ENCODE measurements around the gene SCGB1C2. TPM values are rescaled to one million over a fixed set of nuclear protein-coding genes. Genes with fewer than 3 reads are reported as not detected.

The SCGB1C2 gene
- total and polyA plus RNA-seq, 9 donors, result not detected

DNA sequence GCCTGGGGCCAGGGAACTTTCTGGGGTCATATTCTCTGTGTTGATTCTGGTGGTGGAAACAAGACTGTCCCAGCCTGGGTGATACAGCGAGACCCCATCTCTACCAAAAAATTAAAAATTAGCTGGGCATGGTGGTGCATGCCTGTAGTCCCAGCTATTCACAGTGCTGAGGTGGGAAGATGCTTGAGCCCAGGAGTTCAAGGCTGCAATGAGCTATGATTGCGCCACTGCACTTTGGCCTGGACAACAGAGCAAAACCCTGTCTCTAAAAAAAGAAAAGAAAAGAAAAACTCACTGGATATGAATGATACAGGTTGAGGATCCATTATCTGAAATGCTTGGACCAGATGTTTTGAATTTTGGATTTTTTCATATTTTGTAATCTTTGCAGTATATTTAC lies 13.6 kb downstream of the SCGB1C2 start:
- WGBS, 3 donors, result 90 to 95% (median 94%) methylated on average over 2 of the region's 2 CpGs
- peak in 3 of 5 donors; percentile 1 to 5 (median 2) for DNase-seq

DNA sequence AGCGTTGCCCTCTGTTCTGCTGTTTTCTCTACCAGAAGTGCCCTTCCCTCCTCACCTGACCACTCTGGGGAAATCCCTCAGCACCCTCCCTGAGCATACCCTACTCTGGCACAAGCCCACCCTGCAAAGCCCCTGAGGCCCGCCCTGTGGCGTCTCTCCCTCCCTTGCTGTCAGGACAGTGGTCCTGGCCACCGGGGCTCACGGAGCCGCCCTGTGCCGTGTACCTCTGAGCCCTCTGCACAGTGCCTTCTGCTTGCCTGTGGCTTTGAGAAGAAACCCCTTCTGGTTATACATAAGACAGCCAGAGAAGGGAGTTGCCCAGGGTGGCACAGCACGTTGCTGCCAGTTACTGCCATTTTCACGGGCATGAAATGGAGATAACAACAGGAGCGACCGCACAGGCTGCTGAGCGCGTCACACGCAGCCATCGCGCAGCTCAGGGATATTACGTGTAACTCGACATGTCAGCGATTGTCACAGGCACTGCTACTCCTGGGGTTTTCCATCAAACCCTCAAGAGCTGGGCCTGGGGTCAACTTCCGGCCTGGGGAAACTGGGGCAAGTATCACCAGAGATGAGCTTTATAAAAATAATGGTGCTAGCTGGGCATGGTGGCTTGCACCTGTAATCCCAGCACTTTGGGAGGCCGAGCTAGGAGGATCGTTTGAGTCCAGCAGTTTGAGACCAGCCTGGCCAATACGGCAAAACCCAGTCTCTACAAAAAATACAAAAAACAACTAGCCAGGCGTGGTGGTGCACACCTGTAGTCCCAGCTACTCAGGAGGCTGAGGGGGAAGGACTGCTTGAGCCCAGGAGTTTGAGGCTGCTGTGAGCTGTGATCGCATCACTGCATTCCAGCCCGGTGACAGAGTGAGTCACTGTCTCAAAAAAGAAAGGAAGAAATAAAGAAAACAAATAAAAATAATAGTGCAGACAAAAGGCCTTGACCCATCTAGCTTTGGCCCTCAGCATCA lies 14.8 kb downstream of the SCGB1C2 start:
- no peak overlapping the region for H3K27ac ChIP-seq
- no peak for TF ChIP-seq EP300 (IDR thresholded peaks at IDR 0.05)
- H3K27me3 ChIP-seq, result no peaks in the 10 kb centered on the region
- no peak overlapping the region for H3K4me3 ChIP-seq
- peak in 4 of 5 donors; percentile 2 to 13 (median 8) for DNase-seq
- no peaks in the 10 kb centered on the region for H3K36me3 ChIP-seq
- intact Hi-C loops (cut with DNase I), result no loop called here
- 82 to 86% (median 85%) methylated on average over 26 of the region's 26 CpGs for WGBS, 3 donors
- no peaks in the 10 kb centered on the region for H3K9me3 ChIP-seq
- no peaks in the 10 kb centered on the region for H3K4me1 ChIP-seq (ENCODE audit: insufficient read depth)

More for the DNA sequence above, 13.6 kb downstream of the SCGB1C2 start:
- no peaks in the 10 kb centered on the region for H3K36me3 ChIP-seq
- TF ChIP-seq, protein P1, sequence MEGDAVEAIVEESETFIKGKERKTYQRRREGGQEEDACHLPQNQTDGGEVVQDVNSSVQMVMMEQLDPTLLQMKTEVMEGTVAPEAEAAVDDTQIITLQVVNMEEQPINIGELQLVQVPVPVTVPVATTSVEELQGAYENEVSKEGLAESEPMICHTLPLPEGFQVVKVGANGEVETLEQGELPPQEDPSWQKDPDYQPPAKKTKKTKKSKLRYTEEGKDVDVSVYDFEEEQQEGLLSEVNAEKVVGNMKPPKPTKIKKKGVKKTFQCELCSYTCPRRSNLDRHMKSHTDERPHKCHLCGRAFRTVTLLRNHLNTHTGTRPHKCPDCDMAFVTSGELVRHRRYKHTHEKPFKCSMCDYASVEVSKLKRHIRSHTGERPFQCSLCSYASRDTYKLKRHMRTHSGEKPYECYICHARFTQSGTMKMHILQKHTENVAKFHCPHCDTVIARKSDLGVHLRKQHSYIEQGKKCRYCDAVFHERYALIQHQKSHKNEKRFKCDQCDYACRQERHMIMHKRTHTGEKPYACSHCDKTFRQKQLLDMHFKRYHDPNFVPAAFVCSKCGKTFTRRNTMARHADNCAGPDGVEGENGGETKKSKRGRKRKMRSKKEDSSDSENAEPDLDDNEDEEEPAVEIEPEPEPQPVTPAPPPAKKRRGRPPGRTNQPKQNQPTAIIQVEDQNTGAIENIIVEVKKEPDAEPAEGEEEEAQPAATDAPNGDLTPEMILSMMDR (IDR thresholded peaks at IDR 0.05), result no peak
- no peak for TF ChIP-seq EP300 (IDR thresholded peaks at IDR 0.05)
- TF ChIP-seq POLR2A (IDR thresholded peaks at IDR 0.05), result no peak
- no peaks in the 10 kb centered on the region for H3K9me3 ChIP-seq
- H3K27me3 ChIP-seq, result no peaks in the 10 kb centered on the region
- H3K4me1 ChIP-seq (ENCODE audit: insufficient read depth), result no peaks in the 10 kb centered on the region
- H3K27ac ChIP-seq, result no peak overlapping the region
- intact Hi-C loops (cut with DNase I), result no loop called here
- H3K4me3 ChIP-seq, result no peak overlapping the region

- H3K9me3 ChIP-seq, result no peaks in the 10 kb centered on the region
- TF ChIP-seq, protein P1 (IDR thresholded peaks at IDR 0.05), result no peak
- TF ChIP-seq EP300 (IDR thresholded peaks at IDR 0.05), result no peak
- no peak for TF ChIP-seq POLR2A (IDR thresholded peaks at IDR 0.05)
- H3K27ac ChIP-seq, result no peak overlapping the region
- 76 to 84% (median 77%) methylated on average over 12 of the region's 12 CpGs for WGBS, 3 donors
- H3K4me3 ChIP-seq, result no peak overlapping the region
- H3K36me3 ChIP-seq, result no peaks in the 10 kb centered on the region
- H3K4me1 ChIP-seq (ENCODE audit: insufficient read depth), result no peaks in the 10 kb centered on the region
- intact Hi-C loops (cut with DNase I), result no loop called here
- peak in 1 of 5 donors; percentile 7 for DNase-seq
- H3K27me3 ChIP-seq, result no peaks in the 10 kb centered on the region
Observed at GRCh38 chr17:152860-153420, 15.6 kb downstream of the SCGB1C2 start.

GRCh38 chr17:153851-154250 lies 16.5 kb downstream of the SCGB1C2 start:
- Histone ChIP-seq H3K4me1 (ENCODE audit: insufficient read depth) (no peaks in the 10 kb centered on the region), H3K27me3 (no peaks in the 10 kb centered on the region), H3K27ac (no peak overlapping the region), H3K4me3 (no peak overlapping the region), H3K36me3 (no peaks in the 10 kb centered on the region), H3K9me3 (no peaks in the 10 kb centered on the region)
- intact Hi-C loops (cut with DNase I), result no loop called here
- DNase-seq, result peak in 1 of 5 donors; percentile 2
- TF ChIP-seq EP300 (IDR thresholded peaks at IDR 0.05), result no peak
- 78 to 83% (median 80%) methylated on average over 9 of the region's 9 CpGs for WGBS, 3 donors

DNA sequence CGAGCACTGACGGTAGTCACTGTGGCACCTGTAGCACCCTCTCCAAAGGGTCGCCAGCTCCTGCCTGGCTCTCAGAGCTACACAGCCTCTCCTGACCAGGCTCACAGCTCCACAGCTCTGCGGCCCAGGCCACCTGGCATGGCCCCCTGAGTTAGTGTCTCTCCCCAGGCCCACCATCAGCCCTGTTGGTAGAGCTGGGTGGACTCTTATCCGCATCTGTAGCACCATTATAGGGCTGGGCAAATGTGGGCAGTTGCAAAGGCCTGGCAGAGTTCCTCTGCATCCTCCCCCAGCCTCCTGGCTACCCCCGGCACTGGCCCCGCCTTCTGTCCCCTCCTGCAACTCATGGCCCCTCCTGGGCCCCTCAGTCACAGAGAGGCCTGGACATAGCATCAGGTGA lies 18.2 kb downstream of the SCGB1C2 start:
- no peak overlapping the region for H3K27ac ChIP-seq
- DNase-seq, result no peak
- TF ChIP-seq POLR2A (IDR thresholded peaks at IDR 0.05) (no peak), EP300 (IDR thresholded peaks at IDR 0.05) (no peak)
- TF ChIP-seq, protein P1 (IDR thresholded peaks at IDR 0.05), result no peak
- no peaks in the 10 kb centered on the region for H3K4me1 ChIP-seq (ENCODE audit: insufficient read depth)
- intact Hi-C loops (cut with DNase I), result no loop called here
- WGBS, 3 donors, result 80 to 87% (median 82%) methylated on average over 7 of the region's 7 CpGs
- no peaks in the 10 kb centered on the region for H3K9me3 ChIP-seq
- no peaks in the 10 kb centered on the region for H3K27me3 ChIP-seq
- H3K4me3 ChIP-seq, result no peak overlapping the region
- H3K36me3 ChIP-seq, result no peaks in the 10 kb centered on the region

All from ovary (tissue), 9 donors.